Keratinocyte (primary cell): Measurements from ENCODE around the gene PCID2. TPM values are rescaled to one million over a fixed set of nuclear protein-coding genes. Genes with fewer than 3 reads are reported as not detected.

Experiments used
- DNase-seq: peaks from one replicate; pipeline ENCODE4 v3.0.0-alpha.2; 2011; ENCODE audit warnings: low read depth, missing footprints, low spot score
- FAIRE-seq: peaks from 2 replicates; lab custom pipeline; 2011; peaks lifted over from hg19 to GRCh38; lab: Jason Lieb, UNC
- H2AFZ ChIP-seq: 2 replicates; pipeline ENCODE4 v1.6.0; 2012; ENCODE audit warnings: low read length, control low read depth, inconsistent platforms; ENCODE audit not compliant: control insufficient read depth
- H3K27ac ChIP-seq: 2 replicates; pipeline ENCODE4 v1.5.1; 2011; ENCODE audit warnings: low read length; ENCODE audit not compliant: control insufficient read depth, insufficient read depth
- H3K27me3 ChIP-seq: 3 replicates; pipeline ENCODE4 v1.6.0; 2011; ENCODE audit warnings: low read length; ENCODE audit not compliant: control insufficient read depth, insufficient read depth; ENCODE audit errors: extremely low read depth
- H3K36me3 ChIP-seq, 2 experiments: 2 replicates in 1 of 2; 3 replicates in 1 of 2; pipeline ENCODE4 v1.5.1; 2011; ENCODE audit warnings: low read length in 2 of 2, mild to moderate bottlenecking in 1 of 2; ENCODE audit not compliant: control insufficient read depth in 2 of 2, insufficient read depth in 2 of 2; ENCODE audit errors: extremely low read depth in 1 of 2
- H3K4me1 ChIP-seq: 3 replicates; pipeline ENCODE4 v1.5.1; 2011; ENCODE audit warnings: low read length; ENCODE audit not compliant: control insufficient read depth, insufficient read depth; ENCODE audit errors: extremely low read depth
- H3K4me2 ChIP-seq: 3 replicates; pipeline ENCODE4 v1.6.0; 2011; ENCODE audit warnings: low read depth, low read length; ENCODE audit not compliant: control insufficient read depth, insufficient read depth; ENCODE audit errors: extremely low read depth
- H3K4me3 ChIP-seq, 3 experiments: fragments of 200-600 bp in 1 of 3; sonication (generic) in 1 of 3; 2 replicates in 2 of 3; 3 replicates in 1 of 3; pipeline ENCODE4 v1.5.1; 2011 to 2016; ENCODE audit warnings: low read length in 3 of 3, mild to moderate bottlenecking in 3 of 3, control low read depth in 2 of 3, inconsistent platforms in 1 of 3, low read depth in 1 of 3, mixed read lengths in 1 of 3, mixed run types in 1 of 3, moderate library complexity in 1 of 3; ENCODE audit not compliant: control insufficient read depth in 2 of 3, insufficient read depth in 2 of 3; ENCODE audit errors: extremely low read depth in 1 of 3
- H3K79me2 ChIP-seq: 2 replicates; pipeline ENCODE4 v1.6.0; 2012; ENCODE audit warnings: low read length; ENCODE audit not compliant: control insufficient read depth, insufficient read depth
- H3K9ac ChIP-seq: 3 replicates; pipeline ENCODE4 v1.6.0; 2011; ENCODE audit warnings: low read length; ENCODE audit not compliant: control insufficient read depth, insufficient read depth; ENCODE audit errors: extremely low read depth
- H3K9me1 ChIP-seq: 3 replicates; pipeline ENCODE4 v1.6.0; 2011; ENCODE audit warnings: low read length; ENCODE audit not compliant: control insufficient read depth, insufficient read depth; ENCODE audit errors: extremely low read depth
- H3K9me3 ChIP-seq: 2 replicates; pipeline ENCODE4 v1.5.1; 2012; ENCODE audit warnings: low read depth, low read length; ENCODE audit not compliant: control insufficient read depth
- H4K20me1 ChIP-seq: 3 replicates; pipeline ENCODE4 v1.6.0; 2011; ENCODE audit warnings: low read length; ENCODE audit not compliant: control insufficient read depth, insufficient read depth; ENCODE audit errors: extremely low read depth
- EZH2 ChIP-seq: IDR thresholded peaks from one replicate; pipeline ENCODE4 v1.6.1; 2012; ENCODE audit warnings: inconsistent platforms, mild to moderate bottlenecking, low read length, moderate library complexity
- dilution Hi-C: fragments of 300-500 bp; cut with MboI; formaldehyde crosslinking; loops from one replicate; pipeline ENCODE4 v1.7.0; 2020; ENCODE audit warnings: low sequenced_read_pairs; ENCODE audit not compliant: extremely low pct_ligation_motif_present
- polyA plus RNA-seq, 5 experiments: library from polyadenylated mRNA; depleted of rRNA in 3 of 5; stranded (reverse) in 3 of 5; stranded (forward) in 1 of 5; unstranded in 1 of 5; fragments of >200 nt; gene quantifications; 1 replicate in 1 of 5; 2 replicates in 3 of 5; 3 replicates in 1 of 5; pipeline versions ENCODE4 v1.2.1 to v1.2.3, GENCODE V29; 2011 to 2012; ENCODE audit warnings: missing spikeins in 2 of 5, low read depth in 1 of 5, low replicate concordance in 1 of 5
- TF ChIP-seq, protein P1 (sequence below), 3 experiments: IDR thresholded peaks in 1 of 3; conservative IDR thresholded peaks in 1 of 3; optimal IDR thresholded peaks in 1 of 3; 2 replicates in 2 of 3; 3 replicates in 1 of 3; pipeline versions ENCODE3 to v1.5.1; 2011; ENCODE audit warnings: low read length in 3 of 3, mild to moderate bottlenecking in 3 of 3, moderate library complexity in 2 of 3, control low read depth in 1 of 3, inconsistent platforms in 1 of 3; ENCODE audit not compliant: insufficient read depth in 2 of 3; ENCODE audit errors: extremely low read depth in 1 of 3

PCID2 gene
- polyA plus RNA-seq, 1 donor (not counting 4 experiments of a cell fraction or from before 2014, with no cell fraction given) = 76.5 TPM

GRCh38 chr13:113135281-113135760 lies 73.1 kb downstream of the PCID2 start:
- H2AFZ ChIP-seq = no peak overlapping the region
- TF ChIP-seq EZH2 = no peak
- TF ChIP-seq, protein P1, sequence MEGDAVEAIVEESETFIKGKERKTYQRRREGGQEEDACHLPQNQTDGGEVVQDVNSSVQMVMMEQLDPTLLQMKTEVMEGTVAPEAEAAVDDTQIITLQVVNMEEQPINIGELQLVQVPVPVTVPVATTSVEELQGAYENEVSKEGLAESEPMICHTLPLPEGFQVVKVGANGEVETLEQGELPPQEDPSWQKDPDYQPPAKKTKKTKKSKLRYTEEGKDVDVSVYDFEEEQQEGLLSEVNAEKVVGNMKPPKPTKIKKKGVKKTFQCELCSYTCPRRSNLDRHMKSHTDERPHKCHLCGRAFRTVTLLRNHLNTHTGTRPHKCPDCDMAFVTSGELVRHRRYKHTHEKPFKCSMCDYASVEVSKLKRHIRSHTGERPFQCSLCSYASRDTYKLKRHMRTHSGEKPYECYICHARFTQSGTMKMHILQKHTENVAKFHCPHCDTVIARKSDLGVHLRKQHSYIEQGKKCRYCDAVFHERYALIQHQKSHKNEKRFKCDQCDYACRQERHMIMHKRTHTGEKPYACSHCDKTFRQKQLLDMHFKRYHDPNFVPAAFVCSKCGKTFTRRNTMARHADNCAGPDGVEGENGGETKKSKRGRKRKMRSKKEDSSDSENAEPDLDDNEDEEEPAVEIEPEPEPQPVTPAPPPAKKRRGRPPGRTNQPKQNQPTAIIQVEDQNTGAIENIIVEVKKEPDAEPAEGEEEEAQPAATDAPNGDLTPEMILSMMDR (optimal IDR thresholded peaks at IDR 0.05 in 1 of 3, IDR thresholded peaks at IDR 0.05 in 1 of 3, conservative IDR thresholded peaks at IDR 0.05 in 1 of 3; ENCODE audit: extremely low read depth in 1 of 3, insufficient read depth in 2 of 3, low read length in 3 of 3) = no peak
- dilution Hi-C loops = no loop called here
- H3K36me3 ChIP-seq = no peaks in the 10 kb centered on the region
- no peaks in the 10 kb centered on the region for H3K9me1 ChIP-seq
- no peak overlapping the region for H3K9ac ChIP-seq
- H3K27ac ChIP-seq = no peak overlapping the region
- no peaks in the 10 kb centered on the region for H3K4me1 ChIP-seq
- FAIRE-seq = no peak
- H3K4me3 ChIP-seq = no peak overlapping the region
- no peaks in the 10 kb centered on the region for H3K79me2 ChIP-seq
- no peak overlapping the region for H3K4me2 ChIP-seq
- H3K9me3 ChIP-seq = no peaks in the 10 kb centered on the region
- no peaks in the 10 kb centered on the region for H3K27me3 ChIP-seq
- no peaks in the 10 kb centered on the region for H4K20me1 ChIP-seq
- no peak for DNase-seq

- no peak for TF ChIP-seq EZH2
- TF ChIP-seq, protein P1 (optimal IDR thresholded peaks at IDR 0.05 in 1 of 3, IDR thresholded peaks at IDR 0.05 in 1 of 3, conservative IDR thresholded peaks at IDR 0.05 in 1 of 3; ENCODE audit: extremely low read depth in 1 of 3, insufficient read depth in 2 of 3, low read length in 3 of 3) = no peak
- FAIRE-seq = no peak
- Histone ChIP-seq H3K27ac (no peak overlapping the region), H3K79me2 (no peaks in the 10 kb centered on the region), H3K4me1 (no peaks in the 10 kb centered on the region), H3K4me2 (no peak overlapping the region), H4K20me1 (no peaks in the 10 kb centered on the region), H3K9me3 (no peaks in the 10 kb centered on the region), H3K9me1 (no peaks in the 10 kb centered on the region), H2AFZ (peak overlapping the region; percentile 52), H3K9ac (no peak overlapping the region), H3K36me3 (no peaks in the 10 kb centered on the region), H3K4me3 (peak overlapping the region in 1 of 3 experiments; percentile 7), H3K27me3 (peaks cover 2% of the 10 kb centered on the region)
- DNase-seq = no peak
- dilution Hi-C loops = no loop called here
Measured at GRCh38 chr13:113129921-113130750, 78.3 kb downstream of the PCID2 start.
